Epithelial cell of esophagus (primary cell): ENCODE measurements around the gene CTSL.

Experiments
- DNase-seq: peaks from one replicate; pipeline ENCODE4 v3.0.0; 2010; ENCODE audit warnings: low read depth
- H3K4me3 ChIP-seq: 2 replicates; pipeline ENCODE4 v1.5.1; 2011; ENCODE audit warnings: mild to moderate bottlenecking, low read length, control low read depth
- CTCF ChIP-seq: IDR thresholded peaks from 2 replicates; pipeline ENCODE4 v1.5.1; 2011; ENCODE audit warnings: low read depth, mild to moderate bottlenecking, low read length, control low read depth, inconsistent platforms; ENCODE audit not compliant: insufficient read depth; ENCODE audit errors: missing control alignments

Gene CTSL

DNA sequence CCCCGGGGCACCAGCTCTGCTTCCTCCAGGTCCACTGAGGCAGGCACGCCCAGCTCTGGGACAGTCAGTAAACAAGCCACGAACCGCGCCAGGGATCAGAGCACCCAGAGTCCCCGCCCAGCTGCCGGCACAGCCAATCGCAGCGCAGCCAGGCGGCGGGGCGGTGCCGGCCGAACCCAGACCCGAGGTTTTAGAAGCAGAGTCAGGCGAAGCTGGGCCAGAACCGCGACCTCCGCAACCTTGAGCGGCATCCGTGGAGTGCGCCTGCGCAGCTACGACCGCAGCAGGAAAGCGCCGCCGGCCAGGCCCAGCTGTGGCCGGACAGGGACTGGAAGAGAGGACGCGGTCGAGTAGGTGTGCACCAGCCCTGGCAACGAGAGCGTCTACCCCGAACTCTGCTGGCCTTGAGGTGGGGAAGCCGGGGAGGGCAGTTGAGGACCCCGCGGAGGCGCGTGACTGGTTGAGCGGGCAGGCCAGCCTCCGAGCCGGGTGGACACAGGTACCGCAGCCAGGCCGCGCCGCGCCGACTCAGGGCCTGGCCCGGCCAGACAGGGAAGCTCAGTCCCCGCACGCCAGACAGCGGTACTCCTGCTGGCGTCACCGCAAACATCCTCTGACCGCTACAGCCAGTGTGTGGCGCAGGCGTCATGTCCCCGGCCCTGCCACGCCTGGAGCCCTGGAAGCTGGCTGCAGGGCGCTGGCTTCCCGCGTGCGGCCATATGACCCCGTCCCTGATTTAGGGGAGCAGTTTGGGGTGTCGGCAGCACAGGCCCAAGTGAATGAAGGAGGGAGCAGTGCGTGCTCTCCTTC, at the start of gene CTSL:
Gene CTSL (plus strand): TSS at position 220 of the 810 bp plus-strand sequence. CDS start 1,485 bp downstream, outside the sequence.
- H3K4me3 ChIP-seq: peak within 1 kb of the TSS; percentile 73
- peak; percentile 33 for TF ChIP-seq CTCF
- DNase-seq: peak; percentile 79

DNA sequence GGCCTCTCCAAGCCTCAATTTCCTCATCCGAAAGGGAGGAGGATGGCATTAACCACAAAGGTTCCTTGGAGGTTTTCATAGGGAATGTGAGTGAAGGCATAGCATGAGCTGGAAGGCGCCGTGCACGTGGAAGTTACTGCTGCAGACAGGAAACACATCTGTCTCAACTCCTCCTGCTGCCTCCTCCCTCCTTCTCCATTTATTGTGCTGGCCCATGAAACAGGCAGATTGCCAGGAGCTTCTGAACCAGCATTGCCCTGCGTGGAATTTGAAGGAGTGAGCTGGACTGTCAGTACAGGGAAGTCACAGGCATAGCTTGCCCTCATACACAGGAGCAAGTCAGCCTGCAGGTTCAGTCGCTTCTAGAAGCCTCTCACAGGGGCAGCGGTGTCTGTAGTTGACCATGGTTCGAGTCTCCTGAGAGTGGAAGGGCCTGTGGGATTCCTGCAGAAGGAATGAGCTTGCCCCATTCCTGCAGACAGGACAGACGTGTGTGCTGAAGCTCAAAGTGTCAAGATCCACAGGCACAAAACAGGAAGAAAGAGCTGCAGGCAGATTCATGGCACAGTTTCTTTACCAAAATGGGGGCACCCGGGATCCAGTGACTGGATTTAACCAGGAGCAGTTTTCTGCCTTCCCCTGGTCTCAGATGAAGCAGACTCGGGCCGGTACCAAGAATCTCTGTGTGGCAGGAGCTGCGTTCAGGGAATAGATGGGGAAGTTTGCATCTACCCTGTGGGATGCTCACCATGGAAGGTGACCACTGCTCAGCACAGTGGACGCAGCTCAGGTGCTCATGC, 48.7 kb upstream of the CTSL start:
- TF ChIP-seq CTCF: no peak
- no peak overlapping the region for H3K4me3 ChIP-seq
- no peak for DNase-seq

- no peak overlapping the region for H3K4me3 ChIP-seq
- no peak for DNase-seq
- TF ChIP-seq CTCF: no peak
These were observed 47.9 kb upstream of the CTSL start for GRCh38 chr9:87677776-87678587.

- no peak overlapping the region for H3K4me3 ChIP-seq
- peak; percentile 87 for TF ChIP-seq CTCF
- peak; percentile 72 for DNase-seq
These were observed 47.1 kb upstream of the CTSL start for GRCh38 chr9:87678650-87679355.

- no peak for TF ChIP-seq CTCF
- no peak for DNase-seq
- H3K4me3 ChIP-seq: no peak overlapping the region
These were observed 44.5 kb upstream of the CTSL start for GRCh38 chr9:87681271-87682061.
